WTC11 (cell line): ENCODE data around the gene CTBP1. TPM values are rescaled to one million over a fixed set of nuclear protein-coding genes. Genes with fewer than 3 reads are reported as not detected.

ENCODE experiments used
- ATAC-seq: fragments of 200-7000 bp; cut with Tn5 transposase; 2 replicates; pipeline ENCODE4 v1.10.0; 2021; ENCODE audit warnings: mild to moderate bottlenecking, moderate library complexity
- CTCF ChIA-PET: fragments of 300-600 bp; sonication (Branson Sonifier 250); formaldehyde crosslinking; loops from one replicate; lab custom pipeline; 2021; ENCODE audit warnings: antibody characterized with exemption; lab: Charles Lee
- POLR2A ChIA-PET: fragments of 350-600 bp; sonication (Branson Sonifier 250); formaldehyde crosslinking; loops from one replicate; lab custom pipeline; 2021; ENCODE audit warnings: antibody characterized with exemption; lab: Charles Lee
- DNase-seq: peaks from one replicate; pipeline ENCODE4 v3.0.0; 2021; ENCODE audit warnings: low spot score
- H3K27ac Mint-ChIP-seq: 2 replicates; pipeline ENCODE4 v1.8.0; 2021; ENCODE audit warnings: mixed read lengths
- H3K27me3 Mint-ChIP-seq: 2 replicates; pipeline ENCODE4 v1.8.0; 2021; ENCODE audit warnings: low read depth, mild to moderate bottlenecking, moderate library complexity, mixed read lengths
- H3K36me3 Mint-ChIP-seq: 2 replicates; pipeline ENCODE4 v1.8.0; 2021; ENCODE audit warnings: mixed read lengths
- H3K4me1 Mint-ChIP-seq: 2 replicates; pipeline ENCODE4 v1.8.0; 2022; ENCODE audit warnings: mixed read lengths
- H3K4me3 Mint-ChIP-seq: 2 replicates; pipeline ENCODE4 v1.8.0; 2021; ENCODE audit warnings: mild to moderate bottlenecking, moderate library complexity, mixed read lengths
- H3K9me3 Mint-ChIP-seq: 2 replicates; pipeline ENCODE4 v1.8.0; 2021; ENCODE audit warnings: mixed read lengths
- ATF1 ChIP-seq: sonication (generic); formaldehyde crosslinking; IDR thresholded peaks from 2 replicates; pipeline ENCODE4 v1.8.1; 2023; ENCODE audit warnings: mild to moderate bottlenecking, moderate library complexity, missing genetic modification reagents
- CREB1 ChIP-seq: sonication (generic); formaldehyde crosslinking; IDR thresholded peaks from 2 replicates; pipeline ENCODE4 v1.8.0; 2023; ENCODE audit warnings: mild to moderate bottlenecking, missing genetic modification reagents
- EMX1 ChIP-seq: fragments of 250-450 bp; sonication (Bioruptor Pico); IDR thresholded peaks from 2 replicates; pipeline ENCODE4 v1.8.0; 2021; ENCODE audit warnings: mild to moderate bottlenecking
- ESRRA ChIP-seq: sonication (generic); formaldehyde crosslinking; IDR thresholded peaks from 2 replicates; pipeline ENCODE4 v1.8.1; 2022; ENCODE audit warnings: mild to moderate bottlenecking, missing genetic modification reagents, borderline replicate concordance
- ETV6 ChIP-seq: sonication (generic); formaldehyde crosslinking; IDR thresholded peaks from 2 replicates; pipeline ENCODE4 v1.8.1; 2022; ENCODE audit warnings: mild to moderate bottlenecking, missing genetic modification reagents
- GTF2I ChIP-seq: fragments of 250-450 bp; sonication (Bioruptor Pico); conservative IDR thresholded peaks from 2 replicates; pipeline ENCODE4 v1.4.0; 2021; ENCODE audit warnings: mild to moderate bottlenecking
- MYBL2 ChIP-seq: sonication (generic); formaldehyde crosslinking; IDR thresholded peaks from 2 replicates; pipeline ENCODE4 v1.8.1; 2023; ENCODE audit warnings: mild to moderate bottlenecking, moderate library complexity, missing genetic modification reagents
- NFATC4 ChIP-seq: fragments of 250-450 bp; sonication (Bioruptor Pico); IDR thresholded peaks from 2 replicates; pipeline ENCODE4 v1.9.0; 2021; ENCODE audit warnings: mild to moderate bottlenecking
- RELA ChIP-seq: sonication (generic); formaldehyde crosslinking; IDR thresholded peaks from 2 replicates; pipeline ENCODE4 v1.8.1; 2022; ENCODE audit warnings: missing genetic modification reagents, mild to moderate bottlenecking, borderline replicate concordance
- SMAD3 ChIP-seq: sonication (generic); formaldehyde crosslinking; IDR thresholded peaks from 2 replicates; pipeline ENCODE4 v1.8.0; 2022; ENCODE audit warnings: missing genetic modification reagents, mild to moderate bottlenecking, borderline replicate concordance
- SMAD4 ChIP-seq: sonication (generic); formaldehyde crosslinking; IDR thresholded peaks from 2 replicates; pipeline ENCODE4 v1.8.0; 2022; ENCODE audit warnings: mild to moderate bottlenecking, missing genetic modification reagents
- TCF7 ChIP-seq: sonication (generic); formaldehyde crosslinking; IDR thresholded peaks from 2 replicates; pipeline ENCODE4 v1.8.0; 2022; ENCODE audit warnings: mild to moderate bottlenecking, low read depth, missing genetic modification reagents, moderate library complexity
- ZNF219 ChIP-seq: sonication (generic); formaldehyde crosslinking; IDR thresholded peaks from 2 replicates; pipeline ENCODE4 v1.8.0; 2023; ENCODE audit warnings: missing genetic modification reagents, mild to moderate bottlenecking, borderline replicate concordance
- ZNF512 ChIP-seq: sonication (generic); formaldehyde crosslinking; IDR thresholded peaks from 2 replicates; pipeline ENCODE4 v1.8.1; 2022; ENCODE audit warnings: missing genetic modification reagents, borderline replicate concordance
- total RNA-seq: library from RNA; stranded (reverse); gene quantifications from 3 replicates; pipeline ENCODE4 v1.2.3, GENCODE V29; 2021
- TF ChIP-seq, protein P1 (sequence below): sonication (generic); formaldehyde crosslinking; IDR thresholded peaks from 2 replicates; pipeline ENCODE4 v1.8.1; 2023; ENCODE audit warnings: mild to moderate bottlenecking, missing genetic modification reagents, borderline replicate concordance
- TF ChIP-seq, protein P2 (sequence below): fragments of 250-450 bp; sonication (Bioruptor Pico); IDR thresholded peaks from 2 replicates; pipeline ENCODE4 v2.1.2; 2022; ENCODE audit warnings: mild to moderate bottlenecking, moderate library complexity
- TF ChIP-seq, protein P3 (sequence below): sonication (generic); formaldehyde crosslinking; IDR thresholded peaks from 2 replicates; pipeline ENCODE4 v1.8.1; 2023; ENCODE audit warnings: mild to moderate bottlenecking, moderate library complexity, missing genetic modification reagents
- TF ChIP-seq, protein P4 (sequence below): sonication (generic); formaldehyde crosslinking; conservative IDR thresholded peaks from 2 replicates; pipeline ENCODE4 v1.8.1; 2023; ENCODE audit warnings: mild to moderate bottlenecking, low read depth, missing genetic modification reagents, moderate library complexity
- TF ChIP-seq, protein P5 (sequence below): sonication (generic); formaldehyde crosslinking; IDR thresholded peaks from 2 replicates; pipeline ENCODE4 v1.8.1; 2023; ENCODE audit warnings: mild to moderate bottlenecking, missing genetic modification reagents, moderate library complexity

The CTBP1 gene
- total RNA-seq, 1 experiment from 2014 or later: 143 TPM

GRCh38 chr4:1241936-1242505, 6.9 kb downstream of the CTBP1 start (continued):
- TF ChIP-seq ZNF512 (CRISPR knock-in tag): no peak
- no peak for TF ChIP-seq ATF1 (CRISPR knock-in tag)
- TF ChIP-seq, protein P1, sequence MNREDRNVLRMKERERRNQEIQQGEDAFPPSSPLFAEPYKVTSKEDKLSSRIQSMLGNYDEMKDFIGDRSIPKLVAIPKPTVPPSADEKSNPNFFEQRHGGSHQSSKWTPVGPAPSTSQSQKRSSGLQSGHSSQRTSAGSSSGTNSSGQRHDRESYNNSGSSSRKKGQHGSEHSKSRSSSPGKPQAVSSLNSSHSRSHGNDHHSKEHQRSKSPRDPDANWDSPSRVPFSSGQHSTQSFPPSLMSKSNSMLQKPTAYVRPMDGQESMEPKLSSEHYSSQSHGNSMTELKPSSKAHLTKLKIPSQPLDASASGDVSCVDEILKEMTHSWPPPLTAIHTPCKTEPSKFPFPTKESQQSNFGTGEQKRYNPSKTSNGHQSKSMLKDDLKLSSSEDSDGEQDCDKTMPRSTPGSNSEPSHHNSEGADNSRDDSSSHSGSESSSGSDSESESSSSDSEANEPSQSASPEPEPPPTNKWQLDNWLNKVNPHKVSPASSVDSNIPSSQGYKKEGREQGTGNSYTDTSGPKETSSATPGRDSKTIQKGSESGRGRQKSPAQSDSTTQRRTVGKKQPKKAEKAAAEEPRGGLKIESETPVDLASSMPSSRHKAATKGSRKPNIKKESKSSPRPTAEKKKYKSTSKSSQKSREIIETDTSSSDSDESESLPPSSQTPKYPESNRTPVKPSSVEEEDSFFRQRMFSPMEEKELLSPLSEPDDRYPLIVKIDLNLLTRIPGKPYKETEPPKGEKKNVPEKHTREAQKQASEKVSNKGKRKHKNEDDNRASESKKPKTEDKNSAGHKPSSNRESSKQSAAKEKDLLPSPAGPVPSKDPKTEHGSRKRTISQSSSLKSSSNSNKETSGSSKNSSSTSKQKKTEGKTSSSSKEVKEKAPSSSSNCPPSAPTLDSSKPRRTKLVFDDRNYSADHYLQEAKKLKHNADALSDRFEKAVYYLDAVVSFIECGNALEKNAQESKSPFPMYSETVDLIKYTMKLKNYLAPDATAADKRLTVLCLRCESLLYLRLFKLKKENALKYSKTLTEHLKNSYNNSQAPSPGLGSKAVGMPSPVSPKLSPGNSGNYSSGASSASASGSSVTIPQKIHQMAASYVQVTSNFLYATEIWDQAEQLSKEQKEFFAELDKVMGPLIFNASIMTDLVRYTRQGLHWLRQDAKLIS (CRISPR knock-in tag): no peak
- TF ChIP-seq ESRRA (CRISPR knock-in tag): no peak
- TF ChIP-seq MYBL2 (CRISPR knock-in tag): no peak
- no peak for TF ChIP-seq ETV6 (CRISPR knock-in tag)

DNA sequence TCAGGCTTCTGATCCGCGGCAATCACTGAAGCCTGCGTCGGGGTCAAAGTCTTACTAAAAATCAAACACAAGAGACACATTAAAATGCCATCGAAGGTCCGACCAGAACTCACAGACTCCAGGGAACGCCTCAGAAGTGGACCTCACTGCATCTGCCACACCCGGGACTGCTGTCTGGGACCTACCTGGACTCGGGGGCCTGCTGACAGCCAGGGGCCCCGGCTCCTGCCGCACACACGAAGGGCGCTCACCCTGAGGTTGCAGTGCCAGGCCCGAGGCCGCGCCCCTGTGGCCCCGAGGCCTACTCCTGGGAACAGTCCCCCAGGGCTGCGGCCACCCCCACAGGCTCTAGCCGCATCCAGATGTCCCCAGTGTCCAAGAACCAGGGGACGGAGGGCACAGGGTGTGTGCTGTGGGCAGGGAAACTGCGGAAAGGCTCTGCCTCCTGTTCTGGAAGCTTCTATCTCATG, 7.4 kb downstream of the CTBP1 start:
- Mint-ChIP-seq H3K4me1 (peaks cover 4% of the 10 kb centered on the region), H3K36me3 (peaks cover 4% of the 10 kb centered on the region)

More for the DNA sequence above, 7.4 kb downstream of the CTBP1 start:
- no peak overlapping the region for H3K27ac Mint-ChIP-seq
- POLR2A ChIA-PET: no interaction called here
- H3K27me3 Mint-ChIP-seq: no peaks in the 10 kb centered on the region; the same call in 1 of the 2 replicates
- CTCF ChIA-PET: no interaction called here
- H3K9me3 Mint-ChIP-seq: no peaks in the 10 kb centered on the region
- no peak overlapping the region for H3K4me3 Mint-ChIP-seq
- TF ChIP-seq TCF7 (CRISPR knock-in tag): no peak
- no peak for TF ChIP-seq ATF1 (CRISPR knock-in tag)
- TF ChIP-seq, protein P2, sequence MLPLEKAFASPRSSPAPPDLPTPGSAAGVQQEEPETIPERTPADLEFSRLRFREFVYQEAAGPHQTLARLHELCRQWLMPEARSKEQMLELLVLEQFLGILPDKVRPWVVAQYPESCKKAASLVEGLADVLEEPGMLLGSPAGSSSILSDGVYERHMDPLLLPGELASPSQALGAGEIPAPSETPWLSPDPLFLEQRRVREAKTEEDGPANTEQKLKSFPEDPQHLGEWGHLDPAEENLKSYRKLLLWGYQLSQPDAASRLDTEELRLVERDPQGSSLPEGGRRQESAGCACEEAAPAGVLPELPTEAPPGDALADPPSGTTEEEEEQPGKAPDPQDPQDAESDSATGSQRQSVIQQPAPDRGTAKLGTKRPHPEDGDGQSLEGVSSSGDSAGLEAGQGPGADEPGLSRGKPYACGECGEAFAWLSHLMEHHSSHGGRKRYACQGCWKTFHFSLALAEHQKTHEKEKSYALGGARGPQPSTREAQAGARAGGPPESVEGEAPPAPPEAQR (CRISPR knock-in tag): no peak
- no peak for TF ChIP-seq SMAD3
- TF ChIP-seq SMAD4: no peak
- no peak for TF ChIP-seq CREB1
- TF ChIP-seq GTF2I (CRISPR knock-in tag): no peak
- TF ChIP-seq, protein P3, sequence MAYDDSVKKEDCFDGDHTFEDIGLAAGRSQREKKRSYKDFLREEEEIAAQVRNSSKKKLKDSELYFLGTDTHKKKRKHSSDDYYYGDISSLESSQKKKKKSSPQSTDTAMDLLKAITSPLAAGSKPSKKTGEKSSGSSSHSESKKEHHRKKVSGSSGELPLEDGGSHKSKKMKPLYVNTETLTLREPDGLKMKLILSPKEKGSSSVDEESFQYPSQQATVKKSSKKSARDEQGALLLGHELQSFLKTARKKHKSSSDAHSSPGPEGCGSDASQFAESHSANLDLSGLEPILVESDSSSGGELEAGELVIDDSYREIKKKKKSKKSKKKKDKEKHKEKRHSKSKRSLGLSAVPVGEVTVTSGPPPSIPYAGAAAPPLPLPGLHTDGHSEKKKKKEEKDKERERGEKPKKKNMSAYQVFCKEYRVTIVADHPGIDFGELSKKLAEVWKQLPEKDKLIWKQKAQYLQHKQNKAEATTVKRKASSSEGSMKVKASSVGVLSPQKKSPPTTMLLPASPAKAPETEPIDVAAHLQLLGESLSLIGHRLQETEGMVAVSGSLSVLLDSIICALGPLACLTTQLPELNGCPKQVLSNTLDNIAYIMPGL (CRISPR knock-in tag): no peak
- TF ChIP-seq, protein P4, sequence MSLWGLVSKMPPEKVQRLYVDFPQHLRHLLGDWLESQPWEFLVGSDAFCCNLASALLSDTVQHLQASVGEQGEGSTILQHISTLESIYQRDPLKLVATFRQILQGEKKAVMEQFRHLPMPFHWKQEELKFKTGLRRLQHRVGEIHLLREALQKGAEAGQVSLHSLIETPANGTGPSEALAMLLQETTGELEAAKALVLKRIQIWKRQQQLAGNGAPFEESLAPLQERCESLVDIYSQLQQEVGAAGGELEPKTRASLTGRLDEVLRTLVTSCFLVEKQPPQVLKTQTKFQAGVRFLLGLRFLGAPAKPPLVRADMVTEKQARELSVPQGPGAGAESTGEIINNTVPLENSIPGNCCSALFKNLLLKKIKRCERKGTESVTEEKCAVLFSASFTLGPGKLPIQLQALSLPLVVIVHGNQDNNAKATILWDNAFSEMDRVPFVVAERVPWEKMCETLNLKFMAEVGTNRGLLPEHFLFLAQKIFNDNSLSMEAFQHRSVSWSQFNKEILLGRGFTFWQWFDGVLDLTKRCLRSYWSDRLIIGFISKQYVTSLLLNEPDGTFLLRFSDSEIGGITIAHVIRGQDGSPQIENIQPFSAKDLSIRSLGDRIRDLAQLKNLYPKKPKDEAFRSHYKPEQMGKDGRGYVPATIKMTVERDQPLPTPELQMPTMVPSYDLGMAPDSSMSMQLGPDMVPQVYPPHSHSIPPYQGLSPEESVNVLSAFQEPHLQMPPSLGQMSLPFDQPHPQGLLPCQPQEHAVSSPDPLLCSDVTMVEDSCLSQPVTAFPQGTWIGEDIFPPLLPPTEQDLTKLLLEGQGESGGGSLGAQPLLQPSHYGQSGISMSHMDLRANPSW: no peak
- no peak for TF ChIP-seq ZNF219
- no peak for TF ChIP-seq RELA (CRISPR knock-in tag)
- TF ChIP-seq, protein P5, sequence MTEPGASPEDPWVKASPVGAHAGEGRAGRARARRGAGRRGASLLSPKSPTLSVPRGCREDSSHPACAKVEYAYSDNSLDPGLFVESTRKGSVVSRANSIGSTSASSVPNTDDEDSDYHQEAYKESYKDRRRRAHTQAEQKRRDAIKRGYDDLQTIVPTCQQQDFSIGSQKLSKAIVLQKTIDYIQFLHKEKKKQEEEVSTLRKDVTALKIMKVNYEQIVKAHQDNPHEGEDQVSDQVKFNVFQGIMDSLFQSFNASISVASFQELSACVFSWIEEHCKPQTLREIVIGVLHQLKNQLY (CRISPR knock-in tag): no peak
- no peak for TF ChIP-seq NFATC4
- TF ChIP-seq EMX1 (CRISPR knock-in tag): no peak
- ATAC-seq (no peak), DNase-seq (peak; percentile 8)
